Left forelimb (tissue), 1 donor: ENCODE measurements around the gene SIGLECL1.
"Not testable (repeated sequence)": the region's sequence is repeated elsewhere in the genome, so short reads cannot be mapped to it uniquely, and the experiment has no call there.

Experiments
- DNase-seq: peaks from one replicate; pipeline ENCODE4 v3.0.0-alpha.2; 2018; ENCODE audit warnings: low spot score

The SIGLECL1 gene

DNA sequence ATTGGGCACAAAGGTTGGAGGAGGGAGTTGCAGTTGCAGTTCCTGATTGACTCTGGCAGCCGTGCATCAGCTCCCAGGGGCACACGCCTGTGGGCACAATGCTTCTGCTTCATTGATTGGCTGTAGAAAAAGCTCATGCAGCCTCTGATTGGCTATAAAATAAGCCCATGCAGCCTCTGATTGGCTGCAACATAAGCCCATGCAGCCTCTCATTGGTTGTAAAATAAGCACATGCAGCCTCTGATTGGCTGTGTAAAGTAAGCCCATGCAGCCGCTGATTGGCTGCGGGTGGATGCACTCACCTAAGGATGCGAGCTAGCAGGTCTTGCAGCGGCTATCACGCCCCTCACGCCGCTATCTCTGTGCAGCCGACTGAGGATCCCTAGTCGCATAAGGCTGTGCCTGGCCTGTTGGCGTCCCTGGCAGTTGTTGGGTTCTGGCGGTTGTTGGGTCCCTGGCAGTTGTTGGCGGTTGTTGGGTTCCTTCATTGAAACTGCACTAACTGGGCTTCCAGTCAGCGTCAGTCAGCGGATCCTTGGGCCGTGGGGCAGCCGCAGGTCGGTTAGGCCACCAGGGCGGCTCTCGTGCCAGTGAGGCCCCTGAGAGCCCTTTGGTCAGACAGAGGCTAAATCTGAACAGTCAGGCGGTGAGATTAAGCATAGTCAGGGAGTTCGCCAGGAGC lies at the start of gene SIGLECL1:
Gene SIGLECL1, plus strand, starts transcription at position 295 of the 682 bp plus-strand sequence. CDS start 12,993 bp downstream, outside the sequence.
- DNase-seq, result no peak

DNA sequence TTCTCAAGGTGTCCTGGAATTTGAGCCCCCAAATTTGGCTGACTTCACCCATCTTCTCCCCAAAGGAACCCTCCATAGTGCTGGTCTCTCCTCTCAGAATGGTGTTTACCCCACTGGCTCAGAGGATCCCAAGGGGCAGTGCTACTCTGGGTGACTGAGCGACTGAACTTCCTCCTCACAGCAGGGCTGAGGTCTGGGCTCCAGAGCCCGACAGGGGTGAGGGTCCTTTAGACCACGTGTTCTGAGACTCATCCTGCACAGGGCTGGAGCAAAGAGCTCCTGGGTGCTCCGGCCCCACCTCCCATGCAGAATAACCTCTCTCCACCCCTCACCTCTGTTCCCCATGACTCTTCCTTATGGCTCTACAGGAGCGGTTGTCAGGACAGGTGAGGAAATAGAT lies 49.2 kb upstream of the SIGLECL1 start:
- DNase-seq, result no peak

DNA sequence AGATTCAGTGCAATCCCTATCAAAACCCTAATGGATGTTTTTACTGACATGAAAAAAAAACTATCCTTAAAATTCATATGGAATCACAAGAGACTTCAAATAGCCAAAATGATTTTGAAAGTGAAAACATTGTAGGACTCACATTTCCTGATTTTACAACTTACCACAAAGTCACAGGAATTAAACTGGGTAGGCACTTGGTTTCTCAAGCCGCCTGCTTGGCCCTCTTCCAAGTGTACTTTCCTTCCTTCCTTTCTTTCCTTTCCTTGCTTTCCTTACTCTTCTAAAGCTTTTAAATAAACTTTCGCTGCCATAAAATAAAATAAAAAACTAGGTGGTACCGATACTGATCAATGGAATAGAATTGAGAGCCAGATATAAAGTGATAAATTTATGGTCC lies 47.0 kb upstream of the SIGLECL1 start:
- no peak for DNase-seq

DNA sequence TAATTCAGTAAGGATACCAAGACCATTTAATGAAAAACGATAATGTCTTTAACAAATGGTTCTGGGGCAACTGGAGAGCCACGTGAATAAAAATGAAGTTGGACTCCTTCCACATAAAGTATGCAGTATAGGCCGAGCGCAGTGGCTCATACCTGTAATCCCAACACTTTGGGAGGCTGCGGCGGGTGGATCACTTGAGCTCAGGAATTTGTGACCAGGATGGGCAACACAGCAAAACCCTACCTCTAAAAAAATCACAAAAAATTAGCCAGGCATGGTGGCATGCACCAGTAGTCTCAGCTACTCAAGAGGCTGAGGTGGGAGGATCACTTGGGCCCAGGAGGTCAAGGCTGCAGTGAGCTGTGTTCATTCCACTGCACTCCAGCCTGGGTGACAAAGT lies 46.6 kb upstream of the SIGLECL1 start:
- no peak for DNase-seq

DNA sequence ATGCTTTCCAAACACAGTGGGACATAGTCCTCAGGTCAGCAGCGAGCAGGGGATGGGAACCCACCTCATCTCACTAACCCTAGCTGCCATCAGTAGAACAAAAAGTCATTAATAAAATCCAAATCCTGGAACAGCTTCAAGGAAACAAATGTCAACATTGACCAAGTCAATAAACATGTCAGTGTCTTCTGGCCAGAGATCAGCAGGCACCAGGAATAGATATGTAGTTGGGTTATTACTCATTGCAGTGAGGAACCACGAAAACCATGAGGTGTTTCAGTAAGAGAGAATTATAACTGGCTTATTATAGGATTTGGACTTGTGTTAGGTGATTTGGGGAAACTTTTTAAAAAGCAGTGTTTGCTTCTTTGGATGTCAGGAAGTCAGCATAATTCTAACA lies 43.1 kb upstream of the SIGLECL1 start:
- no peak for DNase-seq

DNA sequence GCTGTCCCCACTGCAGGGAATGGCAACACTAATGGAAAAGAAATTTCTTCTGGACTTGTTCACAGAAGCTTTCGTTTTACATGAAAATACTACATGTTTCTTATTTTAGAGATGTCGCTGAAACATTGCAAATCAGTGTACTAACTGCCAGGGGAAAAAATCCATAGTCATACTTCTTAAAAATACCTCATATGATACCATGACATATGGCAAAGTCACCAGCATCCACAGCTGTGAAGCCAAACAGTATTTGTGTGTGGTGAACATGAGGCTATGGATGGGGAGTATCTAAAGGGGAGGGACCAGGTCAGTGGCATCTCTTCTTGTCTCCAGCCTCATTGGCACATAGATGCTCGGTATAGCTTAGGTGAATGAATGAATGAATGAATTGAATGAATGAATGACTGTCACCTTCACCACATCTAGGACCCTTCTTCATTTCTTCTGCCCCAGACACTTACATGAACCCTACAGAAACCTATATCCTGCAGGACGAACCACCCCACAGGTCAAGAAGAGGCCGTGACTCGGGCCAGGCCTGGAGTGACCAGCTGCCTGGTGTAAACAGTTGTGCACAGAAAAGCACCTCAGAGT lies 40.6 kb upstream of the SIGLECL1 start:
- DNase-seq, result no peak

DNA sequence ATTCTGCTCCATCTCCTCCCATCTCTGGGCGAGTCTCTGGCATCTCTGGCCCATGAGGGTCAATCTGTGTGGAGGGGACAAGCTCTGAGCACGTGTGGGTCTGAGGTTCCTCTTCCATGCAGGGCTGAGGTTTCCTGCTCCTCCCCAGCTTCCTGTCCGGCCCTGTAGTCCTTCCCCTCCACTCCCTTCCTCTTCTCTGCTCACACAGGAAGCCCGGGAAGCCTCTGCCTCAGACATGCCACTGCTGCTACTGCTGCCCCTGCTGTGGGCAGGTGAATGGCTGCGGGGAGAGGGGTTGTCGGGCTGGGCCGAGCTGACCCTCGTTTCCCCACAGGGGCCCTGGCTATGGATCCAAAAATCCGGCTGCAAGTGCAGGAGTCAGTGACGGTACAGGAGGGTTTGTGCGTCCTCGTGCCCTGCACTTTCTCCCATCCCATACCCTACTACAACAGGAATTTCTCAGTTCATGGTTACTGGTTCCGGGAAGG lies 40.0 kb upstream of the SIGLECL1 start:
- DNase-seq, result not testable (repeated sequence)

DNA sequence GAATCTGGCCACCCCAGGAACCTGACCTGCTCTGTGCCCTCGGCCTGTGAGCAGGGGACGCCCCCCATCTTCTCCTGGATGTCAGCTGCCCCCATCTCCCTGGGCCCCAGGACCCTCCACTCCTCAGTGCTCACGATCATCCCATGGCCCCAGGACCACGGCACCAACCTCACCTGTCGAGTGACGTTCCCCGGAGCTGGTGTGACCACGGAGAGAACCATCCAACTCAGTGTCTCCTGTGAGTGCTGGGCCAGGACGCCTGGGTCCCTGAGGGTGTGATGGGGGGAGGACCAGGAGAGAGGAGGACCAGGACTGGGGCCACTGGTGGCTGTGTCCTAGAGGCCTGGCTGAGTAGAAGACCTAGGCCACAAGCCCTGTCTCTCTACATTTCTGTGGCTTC lies 39.0 kb upstream of the SIGLECL1 start:
- DNase-seq, result no peak

DNA sequence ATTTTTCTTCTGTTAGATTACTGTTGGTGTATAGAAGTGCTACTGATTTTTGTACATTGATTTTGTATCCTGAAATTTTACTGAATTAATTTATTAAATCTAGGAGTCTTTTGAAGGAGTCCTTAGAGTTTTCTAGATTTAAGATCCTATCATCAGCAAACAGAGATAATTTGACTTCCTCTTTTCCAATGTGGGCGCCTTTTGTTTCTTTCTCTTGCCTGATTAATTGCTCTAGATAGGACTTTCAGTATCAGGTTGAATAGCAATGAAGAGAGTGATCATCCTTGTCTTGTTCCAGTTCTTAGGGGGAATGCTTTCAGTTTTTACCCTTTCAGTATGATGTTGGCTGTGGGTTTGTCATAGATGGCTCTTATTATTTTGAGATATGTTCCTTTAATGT lies 31.6 kb upstream of the SIGLECL1 start:
- DNase-seq, result no peak

DNA sequence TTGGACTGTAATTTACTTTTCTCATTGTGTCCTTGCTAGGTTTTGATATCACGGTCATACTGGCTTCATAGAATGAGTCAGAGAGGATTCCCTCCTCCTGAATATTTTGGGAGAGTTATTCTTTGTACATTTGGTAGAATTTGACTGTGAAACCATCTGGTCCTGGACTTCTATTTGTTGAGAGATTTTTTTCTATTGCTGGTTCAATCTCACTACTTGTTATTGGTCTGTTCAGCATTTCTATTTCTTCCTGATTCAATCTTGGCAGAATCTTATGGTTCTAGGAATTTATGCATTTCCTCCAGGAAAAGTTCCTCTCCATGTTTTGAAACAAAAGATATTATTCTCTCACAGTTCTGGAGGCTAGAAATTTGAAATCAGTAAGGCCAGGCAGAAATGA lies 30.9 kb upstream of the SIGLECL1 start:
- DNase-seq, result no peak

DNA sequence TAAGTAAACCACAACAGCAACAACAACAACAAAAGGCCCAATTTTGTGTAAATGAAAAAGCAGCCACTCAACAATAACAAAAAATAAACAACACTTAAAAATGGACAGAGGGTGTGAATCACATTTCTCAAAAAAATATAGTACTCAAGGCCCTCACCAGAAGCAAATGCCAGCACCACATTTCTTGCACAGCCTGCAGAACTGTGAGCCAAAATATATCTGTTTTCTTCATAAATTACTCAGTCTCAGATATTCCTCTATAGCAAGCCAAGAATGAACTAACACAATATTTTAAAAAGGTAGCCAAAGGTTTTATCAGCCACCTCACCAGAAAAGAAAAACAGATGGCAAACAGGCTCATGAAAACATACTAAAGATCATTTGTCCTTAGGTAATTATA lies 29.9 kb upstream of the SIGLECL1 start:
- no peak for DNase-seq

DNA sequence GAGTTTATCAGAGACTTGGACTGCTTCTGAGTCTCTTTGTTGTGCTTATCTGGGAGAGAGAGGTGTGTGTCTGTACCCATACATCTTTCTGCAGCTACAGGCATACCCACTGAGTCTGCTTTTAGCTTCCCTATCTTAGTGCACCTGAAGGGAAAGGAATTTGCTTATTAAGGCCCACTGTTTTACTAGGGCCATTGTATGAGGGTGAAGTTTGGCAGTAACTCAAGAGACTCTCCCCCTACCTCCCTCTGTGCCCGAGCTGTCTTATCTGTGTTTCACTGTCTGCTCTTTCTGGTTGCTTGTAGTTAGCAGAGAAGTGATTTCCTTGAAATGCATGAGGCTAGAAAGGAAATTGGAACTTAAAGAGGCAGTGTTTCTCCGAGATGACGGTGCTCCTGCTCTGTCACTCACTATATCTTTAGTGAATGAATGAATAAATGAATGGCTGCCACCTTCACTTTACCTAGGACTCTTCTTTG lies 26.7 kb upstream of the SIGLECL1 start:
- DNase-seq, result no peak

DNA sequence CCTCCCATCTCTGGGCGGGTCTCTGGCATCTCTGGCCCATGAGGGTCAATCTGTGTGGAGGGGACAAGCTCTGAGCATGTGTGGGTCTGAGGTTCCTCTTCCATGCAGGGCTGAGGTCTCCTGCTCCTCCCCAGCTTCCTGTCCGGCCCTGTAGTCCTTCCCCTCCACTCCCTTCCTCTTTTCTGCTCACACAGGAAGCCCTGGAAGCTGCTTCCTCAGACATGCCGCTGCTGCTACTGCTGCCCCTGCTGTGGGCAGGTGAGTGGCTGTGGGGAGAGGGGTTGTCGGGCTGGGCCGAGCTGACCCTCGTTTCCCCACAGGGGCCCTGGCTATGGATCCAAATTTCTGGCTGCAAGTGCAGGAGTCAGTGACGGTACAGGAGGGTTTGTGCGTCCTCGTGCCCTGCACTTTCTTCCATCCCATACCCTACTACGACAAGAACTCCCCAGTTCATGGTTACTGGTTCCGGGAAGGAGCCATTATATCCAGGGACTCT lies 25.9 kb upstream of the SIGLECL1 start, which contains the start of gene CD33:
Gene CD33, plus strand, starts transcription at position 183 of the 496 bp plus-strand sequence. Its CDS starts 39 bp downstream, at position 222.
- not testable (repeated sequence) for DNase-seq

DNA sequence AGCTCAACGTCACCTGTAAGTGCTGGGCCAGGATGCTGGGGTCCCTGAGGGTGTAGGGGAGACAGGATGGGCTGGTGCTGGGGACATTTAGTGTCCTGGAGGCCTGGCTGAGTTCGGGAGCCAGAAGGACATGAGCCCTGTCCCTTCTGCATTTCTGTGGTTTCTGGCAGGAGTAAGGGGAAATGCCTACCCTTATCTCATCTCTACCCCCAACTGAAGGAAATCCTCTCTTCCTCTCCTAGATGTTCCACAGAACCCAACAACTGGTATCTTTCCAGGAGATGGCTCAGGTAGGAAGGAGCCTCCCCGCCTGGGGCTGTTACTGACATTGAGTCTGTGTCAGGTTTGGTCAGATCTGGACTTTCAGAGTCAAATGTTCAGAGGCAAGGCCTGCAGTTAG lies 24.8 kb upstream of the SIGLECL1 start:
- no peak for DNase-seq

DNA sequence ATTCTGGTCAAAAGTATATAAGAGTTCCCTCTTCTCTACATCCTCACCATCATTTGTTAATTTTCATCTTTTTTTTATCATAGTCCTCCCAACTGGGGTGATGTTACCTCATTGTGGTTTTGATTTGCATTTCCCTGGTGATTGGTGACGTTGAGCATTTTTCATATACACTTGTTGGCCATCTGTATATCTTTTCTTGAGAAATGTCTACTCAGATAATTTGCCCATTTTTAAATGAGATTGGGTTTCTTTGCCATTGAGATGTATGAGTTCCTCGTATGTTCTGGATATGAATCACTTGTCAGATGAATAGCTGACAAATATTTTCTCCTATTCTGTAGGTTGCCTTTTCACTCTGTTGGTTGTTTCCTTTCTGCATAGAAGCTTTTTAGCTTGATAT lies 23.6 kb upstream of the SIGLECL1 start:
- DNase-seq, result no peak

DNA sequence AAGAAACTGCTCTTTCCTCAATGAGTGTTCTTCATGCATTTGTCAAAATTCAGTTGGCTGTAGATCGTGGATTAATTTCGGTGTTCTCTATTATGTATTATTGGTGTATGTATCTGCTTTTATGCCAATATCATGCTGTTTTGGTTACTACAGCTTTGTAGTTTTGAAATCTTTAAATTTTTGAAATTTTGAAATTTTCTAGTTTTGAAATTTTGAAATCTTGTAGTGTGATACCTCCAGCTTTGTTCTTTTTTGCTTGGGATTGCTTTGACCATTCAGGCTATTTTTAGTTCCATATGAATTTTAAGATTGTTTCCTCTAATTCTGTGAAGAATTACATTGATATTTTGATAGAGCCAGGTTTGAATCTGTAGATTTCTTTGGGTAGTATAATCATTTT lies 22.9 kb upstream of the SIGLECL1 start:
- no peak for DNase-seq

DNA sequence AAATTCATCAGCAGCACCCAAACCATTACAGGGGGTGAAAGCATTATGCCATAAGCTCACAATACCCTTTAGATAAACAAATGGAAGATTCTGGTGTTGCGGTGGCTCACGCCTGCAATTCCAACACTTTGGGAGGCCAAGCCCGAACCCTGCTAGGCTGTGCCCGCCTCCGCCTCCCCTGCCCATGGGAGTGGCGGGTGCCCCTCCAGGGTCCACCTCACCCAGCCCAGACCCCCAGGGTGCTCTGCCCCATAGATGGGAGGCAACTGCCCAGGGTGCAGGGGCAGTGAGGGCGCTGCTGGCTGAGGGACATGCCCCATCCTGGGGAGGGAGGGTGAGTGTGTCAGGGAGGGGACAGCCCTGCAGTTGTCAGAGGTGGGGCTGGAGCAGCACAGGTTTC lies 10.0 kb upstream of the SIGLECL1 start:
- DNase-seq, result no peak

DNA sequence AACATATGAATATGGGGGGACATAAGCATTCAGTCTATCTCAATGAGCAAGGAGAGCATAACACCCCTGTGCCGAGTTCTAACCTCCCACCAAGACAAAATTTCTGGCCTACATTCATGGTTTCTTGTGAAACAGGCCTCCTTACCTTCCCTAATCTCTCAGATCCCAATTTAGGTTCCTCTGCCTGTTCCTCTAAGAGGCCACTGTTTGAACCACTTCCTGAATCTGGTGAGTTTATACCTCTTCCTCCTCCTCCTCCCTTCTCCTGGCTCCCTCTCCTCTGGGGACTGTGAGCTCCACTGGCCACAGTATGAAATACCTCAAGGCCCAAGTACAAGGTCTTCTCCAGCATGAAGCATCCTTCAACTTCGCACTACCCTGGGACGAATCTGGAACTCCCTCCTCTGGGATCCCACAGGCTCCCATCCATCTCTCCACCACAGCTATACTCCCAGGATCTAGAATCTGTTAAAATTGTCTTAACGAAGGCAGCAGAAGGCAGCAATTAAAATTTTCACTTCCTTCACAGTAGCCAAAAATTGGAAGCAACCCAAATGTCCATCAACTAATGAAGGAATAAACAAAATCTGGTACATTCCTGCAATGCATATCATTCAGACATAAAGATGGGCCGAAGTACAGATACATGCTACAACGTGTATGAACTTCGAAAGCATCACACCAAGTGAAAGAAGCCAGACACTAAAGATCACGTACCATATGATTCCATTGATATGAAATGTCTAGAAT lies 7.8 kb upstream of the SIGLECL1 start:
- DNase-seq, result no peak

DNA sequence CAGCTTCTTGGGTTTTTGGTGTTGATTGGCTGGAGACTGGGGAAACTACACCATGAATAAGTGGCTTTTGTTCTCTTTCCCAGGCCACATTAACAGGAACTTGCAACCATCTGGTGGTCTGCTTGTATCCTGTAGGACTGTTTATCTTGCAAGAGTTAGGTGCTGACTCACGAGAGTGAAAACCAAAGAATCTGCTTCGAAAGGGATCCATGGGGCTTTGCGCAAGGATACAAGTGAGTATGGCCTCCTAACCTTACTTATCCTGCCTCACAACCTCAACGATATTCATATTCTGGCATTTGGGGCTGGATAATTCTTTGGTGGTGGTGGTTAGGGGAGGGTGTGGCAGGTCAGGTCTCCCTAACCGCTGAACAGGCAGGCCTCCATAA lies 4.7 kb upstream of the SIGLECL1 start:
- no peak for DNase-seq

DNA sequence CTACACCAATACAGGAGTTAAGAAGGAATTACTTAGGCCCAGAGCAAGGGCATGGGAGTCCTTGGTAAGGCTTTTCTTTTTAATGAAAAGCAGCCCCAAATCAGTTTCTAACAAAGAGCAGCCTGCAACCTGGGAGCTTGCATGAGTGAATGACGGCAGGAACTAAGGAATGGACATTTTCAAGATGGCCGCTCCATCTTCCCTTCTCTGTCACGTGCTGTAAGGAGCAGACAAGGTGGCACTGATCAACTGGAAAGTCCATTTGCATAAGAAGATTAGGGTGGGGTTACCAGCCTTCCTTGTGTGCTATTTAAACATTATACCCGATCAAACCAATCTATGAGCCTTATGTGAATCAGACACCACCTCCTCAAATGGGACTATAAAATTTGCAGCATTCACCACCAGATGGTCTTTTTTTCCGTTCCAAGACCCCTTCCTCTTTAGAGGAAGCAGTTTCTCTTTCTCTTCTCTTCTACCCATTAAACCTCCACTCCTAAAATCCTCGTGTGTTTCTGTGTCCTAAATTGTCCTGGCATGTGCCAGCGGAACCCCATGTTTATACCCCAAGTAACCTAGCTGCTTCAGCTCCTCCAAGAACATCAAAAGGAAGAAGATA lies 2.8 kb upstream of the SIGLECL1 start:
- no peak for DNase-seq

DNA sequence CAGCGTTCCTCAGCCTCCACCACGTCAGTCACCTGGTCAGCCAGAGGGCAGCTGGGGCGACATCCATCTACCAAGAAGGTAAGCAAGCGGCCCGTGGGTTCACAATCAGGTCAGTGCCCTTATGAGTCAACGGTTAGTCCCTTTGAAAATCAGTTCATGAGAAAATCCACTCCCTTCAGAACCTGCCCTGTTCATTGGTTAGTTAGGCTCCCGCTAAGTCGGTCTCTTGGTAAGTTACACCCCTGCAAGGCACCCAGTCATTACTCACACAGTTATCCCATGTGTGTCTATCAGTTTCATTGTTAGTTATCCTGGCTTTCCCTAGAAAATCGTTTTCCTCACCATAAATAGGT lies 564 bp downstream of the SIGLECL1 start:
- no peak for DNase-seq

DNA sequence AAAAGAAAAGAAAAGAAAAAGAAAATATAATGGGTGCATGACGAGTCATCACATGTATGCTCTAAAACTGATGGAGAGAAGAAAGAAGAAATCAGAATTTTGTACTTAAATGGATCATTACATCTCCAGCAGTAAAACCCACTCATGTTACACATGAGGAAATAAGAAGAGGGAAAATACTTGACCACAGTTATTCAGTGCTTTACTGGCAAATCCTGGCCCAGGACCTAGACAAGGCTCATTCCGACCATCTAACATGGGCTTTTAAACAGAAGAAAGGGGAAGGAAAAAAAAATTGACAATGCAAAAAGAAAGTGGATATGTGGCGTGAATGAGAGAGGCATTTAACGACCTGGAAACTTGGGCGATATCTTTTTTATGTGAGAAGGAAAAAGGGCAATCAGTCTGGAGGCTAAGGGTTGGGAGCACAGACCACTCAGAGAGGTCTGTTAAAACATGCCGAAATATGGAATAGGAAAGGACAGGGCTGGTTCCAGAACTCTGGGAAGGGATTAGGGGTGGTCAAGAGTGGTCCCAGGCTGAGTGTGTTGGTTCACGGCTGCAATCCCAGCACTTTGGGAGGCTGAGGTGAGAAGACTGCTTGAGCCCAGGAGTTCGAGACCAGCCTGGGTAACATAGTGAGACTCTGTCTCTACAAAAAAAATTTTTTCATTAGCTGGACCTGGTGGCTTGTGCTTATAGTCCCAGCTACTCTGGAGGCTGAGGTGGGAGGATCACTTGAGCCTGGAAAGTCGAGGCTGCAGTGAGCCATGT lies 1.6 kb downstream of the SIGLECL1 start:
- DNase-seq, result no peak
